Activated CD4-positive, alpha-beta T cell treated with anti-CD3 and anti-CD28 coated beads, Interleukin-2, amount 50 U/mL, for 1 hour (primary cell): ENCODE data around the gene PITPNC1.

Experiments
- DNase-seq: peaks from one replicate; pipeline ENCODE4 v3.0.0-alpha.2; 2020

Gene PITPNC1

DNA sequence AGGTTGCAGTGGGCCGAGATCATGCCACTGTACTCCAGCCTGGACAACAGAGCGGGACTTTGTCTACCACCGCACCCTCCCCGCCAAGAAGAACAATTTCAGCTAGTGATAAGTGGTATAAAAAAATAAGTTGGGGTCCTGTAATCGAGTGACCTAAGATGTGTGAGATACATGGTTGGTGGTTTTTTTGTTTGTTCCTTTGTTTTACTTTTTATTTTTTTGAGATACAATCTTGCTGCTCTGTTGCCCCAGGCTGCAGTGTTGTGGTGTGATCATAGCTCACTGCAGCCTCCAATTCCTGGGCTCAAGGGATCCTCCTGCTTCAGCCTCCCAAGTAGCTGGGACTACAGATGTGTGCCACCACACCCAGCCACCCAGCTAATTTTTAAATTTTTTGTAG, 58.7 kb downstream of the PITPNC1 start:
- DNase-seq = no peak

DNA sequence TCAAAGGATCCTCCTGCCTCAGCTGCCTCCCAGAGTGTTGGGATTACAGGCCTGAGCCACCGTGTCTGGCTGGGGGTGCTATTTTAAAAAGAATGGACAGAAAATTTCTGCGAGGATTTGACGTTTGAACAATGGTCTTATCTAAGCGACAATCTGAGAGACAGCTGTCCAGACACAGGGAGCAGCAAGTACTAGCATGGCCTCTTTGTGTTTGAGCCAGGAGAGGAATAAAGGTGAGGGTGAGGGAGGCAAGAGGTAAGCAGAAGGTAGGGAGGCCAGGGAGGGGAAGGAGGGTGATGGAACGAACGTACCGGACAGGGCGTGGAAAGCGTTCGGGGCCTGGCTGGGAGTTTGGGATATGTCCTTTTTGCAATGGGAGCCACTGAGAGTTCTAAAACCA, 59.2 kb downstream of the PITPNC1 start:
- no peak for DNase-seq

DNA sequence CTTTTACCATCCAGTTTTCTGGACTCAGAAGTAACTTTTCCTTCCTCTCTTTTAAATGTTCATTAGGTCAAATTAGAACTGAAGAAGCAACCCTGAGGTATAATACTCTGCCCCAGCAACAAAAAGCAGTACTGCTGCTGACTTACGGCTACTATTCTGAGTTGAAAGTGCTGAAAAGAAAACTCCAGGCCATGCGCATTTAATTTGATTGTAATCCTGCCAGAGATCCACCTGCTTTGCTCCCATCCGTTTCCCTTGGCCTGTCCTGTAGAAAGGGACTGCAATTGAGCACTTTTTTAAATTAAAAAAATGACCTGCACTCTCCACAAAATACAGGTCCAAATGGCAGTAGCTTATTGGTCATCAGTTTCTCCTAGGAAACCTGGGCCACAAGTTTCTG, 61.6 kb downstream of the PITPNC1 start:
- DNase-seq = no peak

DNA sequence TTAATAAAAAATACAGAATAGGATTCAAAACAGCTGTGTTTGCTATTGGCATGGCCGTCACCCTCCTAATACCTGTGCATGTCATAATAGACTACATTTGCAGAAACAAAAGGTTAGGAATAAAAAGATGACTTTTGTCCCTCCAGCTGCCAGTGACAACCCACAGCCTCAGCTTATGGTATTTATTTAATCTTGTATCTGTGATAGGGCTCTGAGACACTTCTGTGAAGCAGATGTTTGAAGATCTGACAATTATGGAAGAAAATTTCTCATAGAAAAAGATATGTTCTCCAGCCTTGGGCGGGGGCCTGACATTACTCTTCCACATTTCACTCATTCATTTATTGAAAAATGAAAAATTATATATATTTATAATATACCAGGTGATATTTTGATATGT, 62.2 kb downstream of the PITPNC1 start:
- DNase-seq = no peak

DNA sequence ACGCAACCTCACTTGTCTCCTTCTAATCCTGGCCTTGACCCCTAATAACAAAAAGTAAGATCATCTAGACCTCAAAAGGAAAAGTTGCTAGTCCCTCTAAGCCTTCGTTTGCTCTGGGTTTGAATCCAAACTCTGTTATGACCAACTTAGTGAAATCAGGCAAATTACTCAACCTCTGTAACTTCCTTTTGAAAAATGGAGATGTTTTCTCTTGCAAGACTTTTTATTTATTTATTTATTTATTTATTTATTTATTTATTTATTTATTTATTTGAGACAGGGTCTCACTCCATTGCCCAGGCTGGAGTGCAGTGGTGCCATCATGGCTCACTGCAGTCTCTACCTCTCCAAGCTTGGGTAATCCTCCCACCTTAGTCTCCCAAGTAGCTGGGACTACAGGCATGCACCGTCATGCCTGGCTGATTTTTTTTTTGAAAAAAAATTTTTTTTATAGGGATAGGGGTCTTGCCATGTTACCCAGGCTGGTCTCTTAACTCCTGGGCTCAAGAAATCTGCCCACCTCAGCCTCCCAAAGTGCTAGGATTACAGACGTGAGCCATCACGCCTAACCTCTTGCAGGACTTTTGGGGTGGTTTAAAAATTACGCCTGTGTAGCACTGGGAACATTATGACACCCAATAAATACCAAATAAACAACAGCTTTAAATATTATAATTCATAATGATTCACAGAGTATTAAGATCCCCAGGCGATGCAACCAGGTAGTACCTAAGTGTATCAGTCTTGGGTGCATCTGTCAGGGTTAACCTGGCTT, 63.4 kb downstream of the PITPNC1 start:
- no peak for DNase-seq

DNA sequence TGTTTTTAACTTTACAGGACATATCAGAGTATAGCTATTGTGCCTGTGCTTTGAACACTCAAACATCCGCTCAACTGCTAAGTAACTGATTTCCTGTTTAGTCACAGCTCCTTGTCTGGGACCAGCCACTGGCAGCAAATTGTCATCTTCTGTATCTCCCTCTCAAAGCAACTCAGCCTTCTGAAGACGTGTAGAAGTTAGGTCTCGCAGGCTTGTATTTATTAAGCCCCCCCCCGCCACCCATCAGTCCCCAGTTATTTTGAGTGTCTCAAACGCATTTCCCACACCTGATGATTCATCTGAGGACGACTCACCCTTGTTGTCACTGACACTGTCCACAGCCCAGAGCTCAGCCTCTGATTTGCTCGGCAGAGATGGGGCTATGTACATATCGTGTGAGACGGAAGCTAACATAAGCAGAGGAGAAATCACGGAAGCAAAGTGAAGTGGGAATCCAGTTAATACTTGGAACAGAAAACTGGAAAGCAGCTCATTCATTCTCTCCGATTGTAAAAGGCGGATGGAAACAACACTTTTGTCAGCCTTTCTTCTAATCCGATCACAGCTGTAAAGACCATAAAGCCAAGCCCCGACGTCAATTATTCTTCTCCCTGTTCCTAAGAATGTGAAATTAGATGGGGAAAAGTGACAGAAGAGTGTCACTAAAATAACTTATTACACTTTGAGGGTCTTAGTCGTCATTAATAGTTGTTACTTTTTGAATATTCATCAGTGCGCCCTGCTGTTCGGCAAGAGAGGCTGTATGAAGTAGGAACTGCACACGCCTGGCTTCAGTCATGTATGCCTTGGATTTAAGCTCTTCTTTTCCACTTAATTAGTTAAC, 64.2 kb downstream of the PITPNC1 start:
- peak; percentile 81 for DNase-seq

DNA sequence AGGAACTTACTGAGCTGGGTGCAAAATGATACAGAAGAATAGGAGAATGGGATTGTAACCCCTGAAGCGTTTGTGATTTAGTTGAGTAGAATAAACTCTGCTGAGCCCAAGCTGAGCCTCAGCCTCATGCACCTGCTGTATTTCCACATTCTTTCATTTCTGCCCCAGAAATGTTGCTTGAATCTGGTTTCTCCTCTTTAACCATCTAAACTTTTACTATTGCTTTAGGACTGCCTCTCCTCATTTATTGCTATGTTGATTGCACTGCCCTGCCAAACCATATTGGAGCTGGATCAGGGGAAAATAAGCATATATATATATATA, 64.8 kb downstream of the PITPNC1 start:
- no peak for DNase-seq

DNA sequence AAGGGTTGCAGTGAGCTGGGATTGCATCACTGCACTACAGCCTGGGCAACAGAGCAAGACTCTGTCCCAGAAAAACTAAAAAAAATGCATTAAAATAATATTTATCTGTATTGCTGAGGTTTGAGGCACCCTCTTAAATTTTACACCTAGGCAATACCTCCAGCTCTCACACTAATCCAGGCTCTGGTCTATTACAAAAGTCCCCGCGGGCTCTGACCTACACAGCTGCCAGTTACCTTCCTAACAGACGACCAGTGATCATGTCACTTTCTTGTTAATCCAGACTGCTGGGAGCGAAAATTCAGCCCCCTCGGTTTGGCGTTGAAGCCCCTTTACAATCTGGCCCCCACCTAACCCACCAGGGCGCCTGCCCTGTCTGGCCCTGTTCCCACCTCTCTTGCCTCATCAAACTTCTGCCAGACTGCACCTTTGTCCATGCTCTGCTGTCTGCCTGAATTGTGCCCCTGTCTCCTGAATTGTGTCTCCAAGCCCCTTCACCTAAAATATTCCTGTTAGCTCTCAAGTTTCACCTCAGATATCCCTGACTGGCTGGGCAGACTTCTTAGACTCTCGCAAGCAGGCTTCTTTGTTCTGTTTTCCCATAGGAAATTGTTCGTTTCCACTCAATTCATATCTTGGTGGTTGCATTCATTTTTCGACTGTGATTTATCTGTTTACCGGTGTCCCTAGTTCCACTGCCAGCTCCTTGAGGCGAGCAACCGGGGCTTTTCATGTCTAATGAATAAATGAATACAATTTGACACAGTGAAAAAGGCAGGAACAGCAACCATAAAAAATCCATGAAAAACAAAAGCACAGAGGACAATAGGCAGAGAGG, 65.9 kb downstream of the PITPNC1 start:
- no peak for DNase-seq

DNA sequence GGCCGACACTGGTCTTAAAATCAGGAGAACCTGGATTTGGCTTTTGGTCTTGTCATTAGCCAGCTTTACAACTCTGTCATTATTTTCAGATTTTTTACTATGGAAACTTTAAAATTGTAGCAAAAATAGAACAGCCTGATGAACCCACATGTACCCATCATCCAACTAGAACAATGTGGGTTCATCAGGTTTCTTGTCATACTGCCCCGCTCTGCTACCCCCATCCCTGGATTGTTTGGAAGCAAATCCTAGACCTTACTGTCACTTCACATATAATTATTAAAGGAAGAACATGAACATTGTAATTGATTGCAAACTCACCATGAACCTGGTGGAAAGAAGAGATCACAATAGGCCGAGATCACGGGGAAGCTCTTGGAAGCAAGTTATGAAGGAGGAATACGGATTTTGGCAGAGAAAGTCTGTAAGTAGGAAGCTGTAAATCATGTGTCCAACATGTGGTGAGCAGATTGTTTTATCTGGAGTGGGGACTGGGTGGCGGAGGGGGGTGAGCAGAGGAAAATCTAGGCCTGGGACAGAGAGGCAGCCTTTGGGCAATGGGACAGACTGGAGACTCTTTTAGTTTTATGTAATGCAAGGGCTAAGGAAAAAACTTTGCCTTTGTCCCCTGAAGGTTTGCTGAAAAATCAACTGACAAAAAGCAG, 67.0 kb downstream of the PITPNC1 start:
- no peak for DNase-seq

DNA sequence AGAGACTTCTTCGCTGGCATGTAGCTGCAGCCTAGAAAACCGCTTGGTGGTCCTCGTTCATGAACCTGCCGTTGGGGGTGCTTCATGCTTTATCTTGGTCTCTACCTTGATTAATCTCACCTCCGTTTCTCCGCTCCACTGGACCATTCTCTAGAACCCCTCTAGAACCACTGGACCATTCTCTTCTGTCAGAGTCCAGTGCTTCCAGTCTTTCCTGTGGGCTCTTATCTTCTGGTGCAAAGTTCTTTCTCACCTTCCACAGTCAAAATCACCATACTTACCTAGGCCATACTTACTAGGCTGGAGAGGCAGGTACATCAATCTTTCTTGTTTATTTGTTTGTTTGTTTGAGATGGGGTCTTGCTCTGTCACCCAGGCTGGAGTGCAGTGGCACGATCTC, 71.4 kb downstream of the PITPNC1 start:
- no peak for DNase-seq

DNA sequence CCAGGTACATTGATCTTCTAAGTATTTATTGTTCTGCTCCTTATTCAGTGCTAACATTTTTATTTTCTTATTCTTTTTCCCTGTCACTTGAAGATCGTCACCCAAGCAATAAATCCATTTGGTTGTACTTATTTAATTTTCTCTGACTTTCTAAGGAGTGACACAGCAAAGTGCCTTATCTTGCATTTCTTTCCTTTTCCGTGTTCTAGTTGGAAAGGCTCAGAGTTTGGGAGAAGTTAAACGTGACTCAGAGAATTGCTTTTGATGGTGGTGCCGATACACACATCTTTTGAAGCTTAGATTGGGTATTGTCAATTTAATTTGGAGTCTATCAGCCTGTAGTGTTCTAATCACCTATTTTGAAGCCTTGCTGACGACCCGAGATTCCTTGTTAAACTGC, 72.0 kb downstream of the PITPNC1 start:
- no peak for DNase-seq

DNA sequence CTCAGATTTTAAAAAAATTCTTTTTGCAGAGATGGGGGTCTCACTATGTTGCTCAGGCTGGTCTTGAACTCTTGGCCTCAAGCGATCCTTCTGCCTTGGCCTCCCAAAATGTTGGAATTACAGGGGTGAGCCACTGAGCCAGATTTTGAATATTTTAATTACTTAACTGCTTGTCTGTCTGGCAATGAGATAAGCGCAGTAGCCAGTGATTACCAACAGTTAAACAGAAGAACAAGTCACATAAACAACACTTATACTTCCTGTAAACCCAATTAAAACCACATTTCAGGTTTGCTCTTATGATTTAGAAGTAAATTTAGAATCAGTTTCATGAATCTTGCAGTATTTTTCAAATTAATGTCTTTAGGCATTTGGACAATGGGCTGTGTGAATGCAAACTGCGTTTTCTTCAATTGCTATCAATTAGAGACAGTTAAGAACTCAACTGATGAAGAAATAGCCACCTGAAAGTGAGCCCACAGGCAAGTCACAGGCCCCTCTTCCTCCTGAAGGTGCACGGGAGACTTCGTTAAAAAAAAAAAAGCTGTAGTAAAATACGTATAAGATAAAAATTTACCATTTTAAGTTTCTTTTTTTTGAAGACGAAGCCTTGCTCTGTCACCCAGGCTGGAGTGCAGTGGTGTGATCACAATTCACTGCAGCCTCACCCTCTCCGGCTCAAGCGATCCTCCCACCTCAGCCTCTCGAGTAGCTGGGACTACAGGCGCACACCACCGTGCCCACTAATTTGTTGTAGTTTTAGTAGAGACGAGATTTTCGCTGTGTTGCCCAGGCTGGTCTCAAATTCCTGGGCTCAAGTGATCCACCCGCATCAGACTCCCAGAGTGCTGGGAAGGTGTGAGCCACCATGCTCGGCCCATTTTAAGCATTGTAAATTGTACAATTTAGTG, 73.0 kb downstream of the PITPNC1 start:
- DNase-seq = no peak

DNA sequence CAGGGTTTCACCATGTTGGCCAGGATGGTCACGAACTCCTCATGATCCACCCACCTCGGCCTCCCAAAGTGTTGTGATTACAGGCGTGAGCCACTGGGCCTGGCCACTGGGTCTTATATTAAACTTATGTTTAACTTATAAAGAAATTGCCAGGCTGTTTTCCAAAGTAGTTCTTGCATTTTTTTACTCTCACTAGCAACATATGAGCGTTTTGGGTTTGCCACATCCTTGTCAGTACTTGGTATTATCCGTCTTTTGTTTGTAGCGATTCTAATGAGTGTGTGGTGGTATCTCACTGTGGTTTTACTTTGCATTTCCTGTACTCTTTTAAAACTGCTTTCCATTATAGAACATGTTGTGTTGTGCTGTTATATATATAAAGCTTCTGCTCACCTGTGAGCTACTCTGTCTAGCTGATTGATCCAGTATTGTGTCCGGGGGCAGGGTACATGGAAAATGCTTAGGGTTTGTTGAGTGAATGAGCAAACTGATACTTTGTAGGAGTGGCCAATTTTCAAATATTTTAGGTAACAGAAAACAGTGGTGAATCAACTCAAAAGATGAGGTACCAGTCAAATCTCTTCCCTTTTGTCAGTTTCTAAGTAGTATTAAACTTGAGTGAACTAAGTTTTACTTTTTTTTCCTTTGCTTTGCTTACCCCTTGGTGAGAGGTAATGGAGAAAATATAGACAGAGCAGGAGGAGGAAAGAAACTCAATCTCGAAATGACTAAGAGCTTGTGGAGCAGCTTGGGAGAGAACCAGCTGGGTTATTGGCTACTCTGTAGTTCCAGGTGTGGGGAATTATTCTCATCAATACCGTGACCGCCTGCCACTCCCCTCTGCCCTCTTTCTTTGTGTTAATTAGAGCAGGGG, 75.8 kb downstream of the PITPNC1 start:
- no peak for DNase-seq

DNA sequence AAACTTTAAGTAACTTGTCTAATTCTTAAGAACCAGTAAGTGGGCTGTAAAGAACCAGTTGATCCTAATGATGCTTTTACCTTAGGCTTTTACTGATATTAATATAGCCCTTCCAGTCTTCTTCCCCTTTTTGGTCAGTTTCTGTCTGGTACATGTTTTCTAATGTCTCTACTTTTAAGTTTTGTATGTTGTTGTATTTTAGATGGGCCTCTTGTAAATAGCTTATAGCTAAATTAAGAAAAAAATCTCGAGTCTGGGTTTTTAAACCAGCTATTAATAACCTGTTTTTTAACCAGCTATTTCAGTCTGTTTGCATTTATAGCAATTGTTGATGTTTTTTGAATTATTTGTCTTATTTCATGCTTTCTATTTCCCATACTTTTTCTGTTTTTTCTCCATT, 79.0 kb downstream of the PITPNC1 start:
- DNase-seq = no peak

DNA sequence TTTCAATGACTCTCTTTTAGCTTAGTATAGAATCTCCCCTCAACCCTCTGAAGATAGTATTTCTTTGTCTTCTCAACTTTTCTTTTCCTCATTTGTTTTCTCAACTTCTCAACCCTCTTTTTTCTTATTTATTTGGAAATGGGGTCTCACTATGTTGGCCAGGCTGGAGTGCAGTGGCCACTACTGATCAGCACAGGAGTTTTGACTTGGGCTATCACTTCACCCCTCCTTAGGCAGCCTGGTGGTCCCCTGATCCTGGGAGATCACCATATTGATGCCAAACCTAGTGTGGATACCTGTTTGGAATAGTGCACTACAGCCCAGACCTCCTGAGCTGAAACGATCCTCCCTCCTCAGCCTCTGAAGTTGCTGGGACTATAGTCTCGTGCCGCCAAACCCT, 79.8 kb downstream of the PITPNC1 start:
- no peak for DNase-seq

DNA sequence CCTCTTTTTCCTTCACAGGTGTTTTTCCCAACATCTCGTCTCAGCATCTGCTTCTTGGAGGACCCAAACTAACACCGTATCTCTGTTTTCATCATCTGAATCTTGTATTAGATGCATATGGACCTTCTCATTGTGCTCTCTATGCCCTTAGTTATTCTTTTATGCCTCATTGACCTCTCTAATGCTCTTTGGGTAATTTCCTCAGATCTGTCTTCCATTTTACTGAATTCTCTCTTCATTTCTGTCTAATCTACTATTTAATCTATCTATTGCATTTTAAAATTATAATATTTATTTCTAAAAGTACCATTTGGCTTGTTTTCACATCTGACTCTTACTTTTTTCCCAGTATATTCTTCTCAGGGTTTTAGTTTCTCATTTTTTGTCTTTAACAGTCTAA, 81.1 kb downstream of the PITPNC1 start:
- DNase-seq = no peak

DNA sequence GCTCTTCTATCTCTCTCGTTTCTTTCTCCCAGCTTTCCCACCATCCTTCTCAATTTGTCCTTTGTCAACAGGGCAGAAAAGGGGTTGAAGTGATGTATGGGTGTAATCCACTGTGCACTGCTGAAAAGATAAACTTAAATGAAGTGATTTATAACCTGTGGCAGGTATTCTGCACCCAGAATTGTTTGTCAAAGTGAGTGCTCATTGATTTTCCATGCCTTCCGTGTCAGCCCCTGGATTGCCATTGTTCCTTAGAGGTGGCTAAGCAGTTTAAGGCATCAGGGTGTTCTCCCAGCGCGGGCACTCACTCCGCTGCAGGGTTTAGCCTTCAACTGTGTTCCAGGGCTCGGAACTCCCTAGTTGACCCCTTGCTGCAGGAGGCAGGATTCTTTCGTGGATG, 82.9 kb downstream of the PITPNC1 start:
- DNase-seq = no peak

DNA sequence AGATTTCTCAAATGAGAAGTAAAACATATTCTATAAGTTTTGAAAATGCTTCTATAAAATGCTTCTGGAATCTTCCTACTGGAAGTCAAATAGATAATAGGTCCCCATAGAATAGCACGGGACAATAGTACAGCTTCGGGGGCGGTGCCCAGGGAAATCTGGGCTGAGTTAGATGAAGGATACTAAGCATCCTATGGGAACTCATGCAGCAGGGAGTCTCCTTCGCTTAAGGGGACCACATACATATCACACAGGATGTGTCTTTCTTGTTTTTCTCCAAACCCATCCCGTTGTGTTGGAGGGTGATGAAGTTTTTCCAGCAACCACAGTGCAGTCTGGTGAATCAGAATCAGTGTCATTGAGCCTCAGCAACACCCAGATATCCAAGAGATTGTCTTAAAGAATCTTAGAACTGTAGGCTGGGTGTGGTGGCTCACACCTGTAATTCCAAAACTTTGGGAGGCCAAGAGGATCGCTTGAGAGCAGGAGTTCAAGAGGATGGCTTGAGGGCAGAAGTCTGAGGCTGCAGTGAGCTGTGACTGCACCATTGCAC, 84.2 kb downstream of the PITPNC1 start:
- no peak for DNase-seq

DNA sequence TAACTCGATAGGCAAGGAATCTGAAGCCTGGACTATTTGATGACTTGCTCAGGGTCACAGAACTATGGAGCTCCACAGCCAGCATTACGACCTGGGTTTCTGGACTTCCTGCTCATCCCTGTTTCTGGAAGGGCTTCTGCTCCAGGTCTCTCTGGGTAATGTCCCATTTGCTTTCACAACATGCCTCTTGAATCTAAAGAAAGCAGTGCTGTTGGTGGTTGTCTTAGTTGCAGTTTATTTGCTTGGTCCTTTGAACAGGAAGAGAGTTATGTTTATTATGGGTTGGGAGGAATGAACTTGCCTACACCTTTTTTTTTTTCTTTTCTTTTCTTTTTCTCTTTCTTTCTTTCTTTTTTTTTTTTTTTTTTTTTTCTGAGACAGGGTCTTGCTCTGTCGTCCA, 84.8 kb downstream of the PITPNC1 start:
- no peak for DNase-seq

DNA sequence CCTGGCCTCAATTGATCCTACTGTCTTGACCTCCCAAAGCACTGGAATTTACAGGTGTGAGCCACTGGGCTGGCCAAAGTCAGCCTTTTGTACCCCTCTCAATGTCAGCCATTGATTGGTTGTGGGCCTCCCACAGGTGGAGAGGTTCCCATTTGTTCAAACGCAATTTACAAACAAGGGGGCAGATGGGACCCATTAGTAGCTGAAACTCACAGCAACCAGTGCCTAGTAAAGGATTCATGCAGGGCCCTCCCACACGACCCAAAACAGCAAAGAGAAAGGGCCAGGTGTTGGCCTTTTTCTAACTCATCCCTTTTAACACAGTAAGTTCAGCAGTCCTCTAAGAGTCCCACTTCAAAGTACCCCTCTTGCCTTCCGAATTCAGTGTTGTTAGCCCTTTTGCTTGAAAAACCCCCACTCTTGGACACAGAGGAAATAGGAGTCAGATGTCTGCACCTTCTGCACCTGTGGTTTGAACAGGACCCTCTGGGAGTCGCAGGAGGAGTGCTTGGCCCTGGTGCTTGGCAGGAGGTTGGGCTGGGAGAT, 89.2 kb downstream of the PITPNC1 start:
- no peak for DNase-seq
